GM21619 (cell line): Measurements from ENCODE around the gene ZDHHC17.

ENCODE experiments used
- ATAC-seq: cut with Tn5 transposase; IDR thresholded peaks from one replicate; pipeline ENCODE4 v1.9.1; 2021; ENCODE audit not compliant: unreplicated experiment

The ZDHHC17 gene

DNA sequence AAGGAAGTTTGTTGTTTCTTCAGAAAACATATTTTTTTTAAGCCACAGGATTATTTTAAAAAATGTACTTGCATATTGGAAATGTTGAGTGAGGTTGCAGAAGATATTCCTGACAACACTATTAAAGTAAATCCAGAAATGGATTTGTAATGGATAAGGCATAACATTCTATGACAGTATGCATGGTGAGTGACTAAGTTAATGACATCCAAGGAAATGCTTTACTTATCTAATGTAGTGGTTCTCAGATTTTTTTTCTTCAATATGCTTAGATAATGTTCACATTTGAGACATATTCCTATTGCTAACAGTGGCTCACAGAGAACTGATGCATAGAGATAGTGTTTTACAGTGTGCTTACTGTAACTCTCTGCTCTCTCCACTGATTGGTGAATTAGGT, 49.4 kb downstream of the ZDHHC17 start:
- ATAC-seq = no peak

DNA sequence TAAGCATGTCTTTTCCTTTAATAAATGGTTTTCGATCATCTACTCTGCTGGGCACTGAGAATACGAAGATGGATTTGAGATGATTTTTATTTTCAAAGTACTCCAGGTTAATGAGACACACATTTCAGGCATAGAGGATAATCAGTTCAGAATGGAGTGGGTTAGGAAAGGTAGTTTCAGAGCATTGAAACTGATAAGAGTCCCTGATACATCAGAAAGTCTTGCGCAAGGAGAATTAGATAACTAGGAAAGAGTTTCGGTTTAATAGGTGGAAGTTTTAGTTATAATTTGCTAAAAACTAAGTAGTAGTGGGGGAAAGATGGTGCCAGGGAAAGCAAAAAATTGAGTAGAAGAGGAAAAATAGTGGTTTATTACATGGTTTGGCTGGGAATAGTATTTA, 50.1 kb downstream of the ZDHHC17 start:
- ATAC-seq = no peak

DNA sequence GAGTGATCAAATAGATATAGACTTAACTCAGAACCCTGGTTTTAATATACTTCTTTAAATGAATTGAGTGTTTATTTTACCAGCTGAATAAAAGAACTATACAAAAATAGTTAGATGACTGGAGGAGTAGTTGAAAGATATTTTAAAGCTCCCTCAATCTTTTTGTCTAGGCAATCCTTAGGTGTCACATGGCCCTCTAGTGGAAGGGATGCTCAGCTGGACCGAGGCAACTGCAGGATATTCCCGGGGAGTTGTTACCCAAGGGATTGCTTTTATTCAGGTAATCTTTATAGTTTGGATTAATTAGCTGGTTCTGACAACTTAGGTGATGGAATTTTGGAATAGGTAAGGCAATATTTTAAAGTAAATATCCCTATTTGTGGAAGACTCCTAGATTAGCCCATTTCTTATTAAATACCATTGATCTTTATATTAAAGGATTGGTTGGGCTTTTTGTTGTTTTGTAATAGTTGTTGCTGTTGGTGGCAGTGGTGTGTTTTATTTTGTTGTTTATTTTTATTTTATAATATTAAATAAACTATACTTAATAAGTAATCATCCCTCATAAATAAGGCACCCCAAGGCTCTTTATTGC, 57.1 kb downstream of the ZDHHC17 start:
- no peak for ATAC-seq

DNA sequence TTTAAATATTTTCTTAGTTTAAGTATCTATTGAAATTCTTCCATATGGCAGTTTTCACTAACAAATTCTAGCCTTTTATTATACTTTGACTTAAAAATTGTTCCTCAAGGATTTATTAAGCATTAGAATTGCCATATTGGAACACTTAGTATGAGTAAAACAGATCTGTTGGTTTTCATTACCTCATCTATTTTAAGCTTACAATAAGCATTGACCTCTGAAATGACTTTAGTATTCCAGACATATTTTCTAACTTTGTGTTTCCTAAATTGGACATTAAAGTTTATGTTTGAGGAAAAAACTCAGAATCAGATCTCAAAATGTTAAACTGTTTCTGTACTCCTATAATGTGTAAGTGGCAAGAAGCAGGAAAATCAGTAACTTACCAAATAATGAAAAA, 66.5 kb downstream of the ZDHHC17 start:
- ATAC-seq = no peak

DNA sequence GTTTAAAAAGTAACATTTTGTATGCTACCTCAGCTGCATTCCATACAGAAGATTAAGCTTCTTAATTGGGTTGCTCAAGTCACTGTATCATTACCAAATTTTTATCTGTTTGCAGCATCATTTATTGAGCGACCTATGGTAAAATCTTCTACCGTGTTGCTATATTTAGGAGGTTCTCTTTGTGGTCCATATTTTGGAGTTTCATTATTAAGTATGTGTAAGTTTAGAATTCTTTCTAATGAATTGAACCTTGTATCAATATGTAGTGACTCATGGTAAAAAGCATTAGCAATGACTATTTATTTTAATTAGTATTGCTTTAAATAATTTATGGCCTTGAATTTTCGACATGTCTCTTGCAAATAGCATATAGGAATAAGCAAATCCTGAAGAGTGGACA, 72.7 kb downstream of the ZDHHC17 start:
- no peak for ATAC-seq

DNA sequence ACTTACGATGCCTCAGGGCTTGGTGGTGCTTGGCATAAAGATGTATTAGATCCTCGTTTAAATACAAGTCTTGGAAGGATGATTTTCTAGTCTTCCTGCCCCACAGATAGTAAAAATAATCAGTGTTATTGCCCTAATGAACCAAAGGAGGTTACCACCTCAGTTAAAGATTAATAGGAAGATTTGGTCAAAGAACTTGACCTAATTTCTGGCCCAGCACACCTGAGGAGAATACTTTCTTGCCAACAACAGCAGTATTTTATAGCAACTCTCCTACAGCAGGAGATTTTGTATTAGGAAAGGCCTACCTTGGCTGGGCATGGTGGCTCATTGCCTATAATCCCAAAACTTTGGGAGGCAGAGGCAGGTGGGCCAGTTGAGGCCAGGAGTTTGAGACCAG, 83.3 kb downstream of the ZDHHC17 start:
- no peak for ATAC-seq

DNA sequence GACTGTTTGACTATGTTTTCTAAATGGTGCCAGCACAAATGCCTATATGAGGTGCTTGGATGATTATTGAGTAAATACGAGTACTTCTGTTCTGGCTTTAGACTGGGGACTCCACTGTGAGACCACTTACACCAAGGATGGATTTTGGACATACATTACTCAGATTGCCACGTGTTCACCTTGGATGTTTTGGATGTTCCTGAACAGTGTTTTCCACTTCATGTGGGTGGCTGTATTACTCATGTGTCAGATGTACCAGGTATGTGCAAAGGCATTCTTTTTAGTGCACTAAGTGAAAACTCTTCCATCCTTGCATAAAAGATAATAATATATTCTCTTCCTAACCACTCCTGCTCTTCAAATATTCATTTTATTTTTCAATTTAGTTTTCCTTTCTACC, 84.2 kb downstream of the ZDHHC17 start:
- ATAC-seq = no peak

DNA sequence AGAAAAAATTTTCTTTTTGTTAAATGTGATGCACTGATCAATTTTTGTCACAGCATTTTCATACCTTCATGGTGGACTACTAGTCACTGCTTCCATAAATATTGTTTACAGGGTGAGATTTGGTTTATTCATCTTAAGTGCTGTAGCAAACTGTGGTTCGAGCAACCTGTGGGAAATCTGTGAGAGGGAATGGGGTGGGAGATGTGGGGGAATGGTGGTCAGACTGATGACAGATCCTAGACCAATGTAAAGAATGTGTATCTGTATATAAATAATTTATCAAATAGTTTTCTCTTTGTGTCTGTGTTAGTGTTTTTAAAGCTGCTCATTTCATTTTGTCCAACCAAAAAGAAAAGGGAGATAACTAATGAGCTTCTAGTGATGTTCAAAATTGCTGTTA, 88.2 kb downstream of the ZDHHC17 start:
- ATAC-seq = no peak

DNA sequence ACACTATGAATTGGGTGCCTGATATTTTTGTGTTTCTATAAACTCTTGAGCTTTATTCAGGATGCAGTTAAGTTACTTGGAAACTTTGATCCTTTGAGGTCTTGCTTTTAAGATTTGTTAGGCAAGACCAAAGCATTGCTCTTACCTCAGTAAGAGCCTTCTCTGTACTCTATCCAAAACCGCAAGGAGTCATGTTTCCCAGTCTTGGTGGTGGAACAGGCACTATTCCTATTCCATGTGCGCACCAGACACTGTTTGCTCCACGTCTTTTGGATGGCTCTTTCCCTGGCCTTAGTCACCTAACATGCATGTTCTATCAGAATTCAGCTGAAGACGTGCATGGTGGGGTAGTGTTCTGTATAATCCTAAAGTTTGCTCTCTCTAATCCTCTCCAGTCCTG, 91.4 kb downstream of the ZDHHC17 start:
- ATAC-seq = no peak

DNA sequence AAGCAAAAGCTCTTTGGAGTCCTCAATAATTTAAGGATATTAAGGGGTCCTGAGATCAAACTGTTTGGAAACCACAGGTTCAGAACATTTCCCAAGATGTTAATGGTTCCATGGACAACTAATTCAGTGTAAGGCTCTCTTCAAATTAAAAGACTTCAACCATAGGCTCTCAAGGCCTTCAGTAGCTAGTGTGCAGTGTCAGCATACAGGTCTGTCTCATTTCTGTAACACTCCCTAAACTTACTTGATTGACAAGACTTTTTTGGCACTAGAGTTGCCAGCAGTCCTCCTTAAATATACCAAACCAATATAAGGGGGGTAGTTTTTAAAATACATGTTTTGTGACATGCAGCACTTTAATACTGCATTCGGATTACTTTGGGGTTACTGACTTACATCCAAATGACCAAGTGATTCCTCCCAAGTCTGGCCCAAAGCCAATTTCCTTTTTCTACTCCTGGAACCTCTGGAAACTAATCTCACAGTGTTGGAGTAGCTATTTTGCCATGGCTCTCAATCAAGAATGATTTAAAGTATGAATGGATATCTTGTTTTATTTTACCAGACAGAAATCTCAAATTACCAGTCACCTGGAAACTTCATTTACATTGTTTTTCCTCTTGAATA, 92.2 kb downstream of the ZDHHC17 start:
- no peak for ATAC-seq

DNA sequence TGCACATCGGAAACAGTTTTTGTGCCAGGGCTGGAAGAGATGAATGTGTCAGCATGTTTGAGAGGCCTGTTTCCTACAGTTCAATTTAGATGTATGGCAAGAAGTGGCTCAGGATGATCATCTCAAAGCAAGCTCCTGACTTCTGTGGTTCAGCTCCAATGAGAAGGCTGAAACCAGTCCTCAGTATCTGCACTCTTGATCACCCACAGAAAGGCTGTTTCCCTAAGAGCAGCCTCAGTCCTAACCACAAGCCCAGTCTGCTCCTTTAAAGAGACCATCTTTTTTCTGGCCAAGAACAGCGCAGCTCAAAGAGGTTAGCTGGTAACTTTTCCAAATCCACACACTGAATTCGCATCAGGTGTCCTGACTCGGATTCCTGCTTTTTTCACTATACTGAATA, 95.7 kb downstream of the ZDHHC17 start:
- peak; percentile 46 for ATAC-seq

DNA sequence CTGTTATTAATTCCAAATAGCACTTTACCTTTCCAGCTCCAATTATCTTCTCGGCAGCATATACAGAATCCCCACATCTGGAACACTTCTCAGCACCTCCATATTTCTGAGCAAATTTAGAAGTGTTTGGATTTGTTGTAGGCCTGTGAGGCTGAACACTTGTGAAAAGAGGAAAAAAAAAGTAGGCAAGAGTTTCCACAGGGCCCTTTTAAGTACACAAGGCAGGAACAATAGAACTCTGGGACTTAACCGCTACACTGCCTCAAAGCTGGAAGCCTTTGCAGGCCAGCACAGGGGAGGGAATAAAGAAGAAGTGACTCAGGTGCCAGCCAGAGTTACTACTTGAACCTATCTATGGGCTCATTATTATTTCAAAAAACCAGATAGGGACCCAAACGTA, 96.3 kb downstream of the ZDHHC17 start:
- ATAC-seq = no peak

DNA sequence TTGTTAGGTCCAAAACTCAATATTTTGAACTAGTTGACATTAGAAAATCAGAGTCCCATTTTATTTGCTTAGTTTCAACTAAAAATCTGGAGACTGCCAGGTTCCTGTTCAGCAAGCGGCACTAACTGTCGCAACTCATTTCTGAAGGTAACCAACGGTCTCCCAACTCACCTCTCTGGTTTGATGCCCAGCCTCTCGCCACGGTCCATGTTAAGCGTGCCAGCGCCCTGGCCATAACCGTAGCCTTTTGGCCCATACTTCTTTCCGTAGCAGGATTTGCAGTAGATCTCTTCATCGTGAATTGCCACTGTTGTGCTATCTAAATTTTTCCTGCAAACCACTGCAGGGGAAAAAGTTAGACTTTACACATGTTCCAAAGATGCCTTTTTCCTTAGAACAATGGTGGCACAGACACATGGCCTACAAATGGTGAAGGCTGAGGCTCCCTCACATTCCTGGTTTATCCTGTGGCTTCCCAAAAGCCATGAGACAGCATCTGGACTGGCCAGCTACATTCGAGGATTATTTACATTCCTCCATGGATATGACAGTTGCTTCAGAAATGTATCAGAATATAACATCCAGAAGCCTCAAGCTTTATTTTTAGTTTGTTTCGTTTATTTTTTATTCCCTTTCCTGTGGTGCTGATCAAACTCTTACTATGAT, 99.2 kb downstream of the ZDHHC17 start:
- ATAC-seq = no peak

DNA sequence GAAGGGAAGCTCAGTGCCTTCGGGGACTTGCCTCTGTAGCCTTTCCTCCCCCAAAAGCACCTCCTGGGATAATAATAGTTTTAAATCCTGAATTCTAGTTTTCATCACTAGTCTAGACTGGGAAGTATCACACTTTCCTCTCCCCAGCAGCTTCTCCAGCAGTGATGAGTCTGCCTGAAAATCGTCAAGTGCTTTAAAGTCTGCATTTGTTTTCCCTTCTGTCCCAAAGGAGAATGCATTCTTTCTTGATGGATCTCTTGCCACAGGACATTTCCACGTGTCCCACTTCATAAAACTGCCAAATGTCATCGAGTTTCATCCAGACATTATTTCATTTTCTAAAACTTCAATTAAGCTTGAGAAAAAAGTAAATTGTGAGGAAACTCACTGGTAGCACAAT, 99.9 kb downstream of the ZDHHC17 start:
- no peak for ATAC-seq

DNA sequence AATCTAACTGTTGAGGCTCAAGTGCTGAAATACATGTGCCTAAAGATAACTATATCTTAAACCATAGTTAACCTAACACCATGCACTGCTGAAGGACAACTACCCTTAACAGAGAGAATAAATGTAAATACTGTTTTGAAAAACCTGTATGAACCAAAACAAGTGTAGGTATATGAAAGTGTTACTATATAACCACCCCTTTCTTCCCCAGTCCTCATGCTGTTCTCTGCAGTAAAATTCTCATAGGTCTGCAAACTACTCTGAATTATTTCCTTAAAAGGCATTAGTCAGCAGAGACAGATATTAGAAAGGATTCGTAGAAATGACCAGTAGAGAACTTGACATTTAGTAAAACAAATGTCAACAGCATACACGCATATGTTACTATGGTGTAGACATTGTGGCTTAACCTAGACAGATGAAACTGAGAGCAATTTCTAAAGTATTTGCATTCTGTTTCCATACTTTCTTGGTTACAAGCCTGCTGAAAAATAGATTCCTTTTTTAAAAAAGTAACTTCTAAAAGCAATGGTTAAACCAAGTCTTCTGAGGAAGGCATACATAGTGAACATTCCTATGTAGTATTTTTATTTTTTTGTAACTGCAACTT, 101.0 kb downstream of the ZDHHC17 start:
- ATAC-seq = peak; percentile 82

DNA sequence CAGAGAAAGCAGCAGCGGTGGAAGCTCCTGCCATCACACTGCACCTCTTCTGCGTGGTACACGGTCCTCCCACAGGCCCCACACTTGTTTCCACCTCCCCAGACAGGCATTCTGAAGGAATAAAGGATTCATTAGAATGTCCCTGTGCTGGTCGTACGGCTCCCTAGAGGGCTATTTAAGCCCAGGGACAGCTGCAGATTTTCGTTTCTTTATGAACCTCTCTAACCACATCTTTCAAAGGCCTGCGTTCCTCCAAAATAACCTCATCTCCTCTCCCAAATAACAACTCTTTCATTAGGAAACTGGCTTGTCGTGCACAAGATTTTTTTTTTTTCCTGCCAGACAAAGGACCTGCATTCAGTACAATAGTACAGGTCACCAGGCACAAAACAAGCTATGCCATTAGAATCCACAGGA, 102.2 kb downstream of the ZDHHC17 start:
- ATAC-seq = no peak

DNA sequence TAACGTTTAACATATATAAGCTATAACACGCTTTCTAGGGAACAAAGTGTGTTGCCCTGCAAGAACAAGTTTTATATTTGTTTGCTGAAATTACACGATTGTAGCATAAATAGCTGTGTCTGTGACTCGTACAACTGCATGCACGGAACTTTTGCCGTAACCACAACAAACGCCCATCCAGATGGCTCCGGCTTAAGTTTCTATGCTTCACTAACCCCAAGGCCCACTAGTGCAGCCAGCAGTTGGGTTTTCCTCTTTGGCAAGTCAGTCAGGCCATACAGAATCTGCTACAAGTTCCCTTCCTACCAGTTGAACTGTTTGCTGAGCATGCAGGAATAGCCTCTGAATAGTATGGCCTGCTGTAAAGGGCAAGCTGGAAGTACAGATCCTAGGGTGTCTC, 102.8 kb downstream of the ZDHHC17 start:
- ATAC-seq = peak; percentile 28

DNA sequence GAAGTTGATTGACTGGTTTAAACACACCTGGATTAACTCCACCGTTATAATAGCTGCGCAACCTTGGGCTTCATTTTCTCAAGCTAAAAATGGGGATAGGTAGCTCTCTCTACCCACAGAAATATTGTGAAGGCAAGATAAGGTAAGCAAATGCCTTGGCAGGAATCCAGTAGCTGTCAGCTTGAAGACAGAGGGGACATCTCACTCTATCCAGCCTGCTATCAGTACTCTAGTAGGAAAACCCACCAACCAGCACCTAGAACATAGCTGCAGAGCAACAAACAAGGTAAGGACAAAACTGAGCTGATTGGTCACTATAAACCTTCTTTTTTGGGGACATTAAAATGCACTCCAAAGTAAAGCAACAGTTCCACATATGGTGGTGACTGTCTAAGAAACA, 107.2 kb downstream of the ZDHHC17 start:
- no peak for ATAC-seq

DNA sequence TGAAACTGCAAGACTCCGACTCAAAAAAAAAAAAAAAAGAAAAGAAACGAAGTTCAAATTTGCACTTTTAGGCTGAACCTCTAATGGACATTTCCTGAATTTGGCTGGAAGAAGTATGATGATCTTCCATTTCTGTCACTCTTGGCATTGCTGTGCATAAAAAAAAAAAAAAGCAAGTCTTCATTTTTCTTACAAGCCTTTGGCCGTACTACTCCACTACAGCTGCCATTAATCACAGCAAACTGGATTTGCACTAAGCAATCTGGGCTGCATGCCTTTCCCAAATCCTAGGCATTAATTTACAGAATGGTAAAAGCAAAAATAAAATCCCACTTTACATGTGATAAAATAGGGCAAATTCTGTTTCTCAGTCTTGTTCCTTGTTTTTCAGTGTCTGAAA, 107.8 kb downstream of the ZDHHC17 start:
- ATAC-seq = no peak

DNA sequence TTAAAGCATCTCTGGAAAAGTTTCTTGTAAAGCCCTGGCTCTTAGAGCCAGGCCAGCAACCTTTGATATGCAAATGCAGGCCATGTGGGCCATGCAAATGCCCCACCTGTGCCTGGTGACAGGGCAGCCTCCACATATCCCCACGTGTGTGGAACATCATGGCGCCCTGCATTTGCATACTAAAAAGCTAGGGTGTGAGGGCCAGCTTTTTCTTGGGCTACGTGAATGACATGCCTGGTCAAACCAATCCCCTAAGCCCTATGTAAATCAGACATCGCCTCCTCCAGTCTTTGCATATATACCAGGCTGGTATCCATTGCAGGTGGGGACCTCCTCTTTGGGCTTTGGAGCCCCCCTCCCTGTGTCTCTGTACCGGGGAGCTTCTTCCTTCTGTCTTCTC, 108.5 kb downstream of the ZDHHC17 start:
- ATAC-seq = no peak

DNA sequence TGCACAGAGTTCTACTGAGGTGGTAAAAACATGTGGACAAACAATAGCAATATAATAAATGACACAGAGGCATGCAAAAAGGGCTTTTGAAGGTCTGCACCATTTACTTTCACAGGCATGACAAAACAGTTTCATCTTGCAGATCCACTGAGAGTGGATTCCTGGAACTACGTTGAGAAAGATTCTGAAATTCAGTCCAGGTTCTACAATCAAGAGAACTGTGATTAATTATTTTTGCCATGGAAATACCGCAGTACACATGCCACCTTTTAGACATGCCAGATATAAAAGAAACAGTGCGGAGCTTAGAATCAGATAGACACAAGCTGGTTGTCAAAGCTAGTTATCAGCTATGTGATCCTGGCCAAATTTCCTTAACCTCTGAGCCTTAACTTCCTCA, 110.1 kb downstream of the ZDHHC17 start:
- no peak for ATAC-seq

DNA sequence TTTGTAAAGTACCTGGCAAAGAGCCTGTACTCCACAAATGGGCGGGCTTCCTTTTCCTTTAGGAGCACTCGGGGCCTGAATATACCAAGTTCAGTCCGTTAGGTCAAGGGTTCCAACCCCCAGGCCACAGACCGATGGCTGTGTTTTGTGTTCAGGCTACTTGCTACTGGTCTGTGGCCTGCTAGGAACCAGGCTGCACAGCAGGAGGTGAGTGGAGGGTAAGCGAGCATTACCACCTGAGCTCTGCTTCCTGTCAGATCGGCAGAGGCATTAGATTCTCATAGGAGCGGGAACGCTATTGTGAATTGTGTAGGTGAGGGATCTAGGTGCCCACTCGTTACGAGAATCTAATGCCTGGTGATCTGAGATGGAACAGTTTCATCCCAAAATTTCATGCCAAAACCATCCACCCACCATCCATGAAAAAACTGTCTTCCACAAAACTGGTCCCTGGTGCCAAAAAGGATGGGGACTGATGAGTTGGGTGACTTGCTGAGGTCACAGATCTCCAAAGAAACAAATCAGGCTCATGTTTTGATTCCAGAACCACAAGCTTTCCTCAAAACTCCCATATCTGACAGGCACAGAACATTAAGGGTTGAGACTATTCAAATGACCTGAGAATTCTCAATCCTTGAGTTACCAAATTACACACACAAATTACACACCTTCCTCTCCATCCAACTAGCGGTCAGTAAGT, 110.7 kb downstream of the ZDHHC17 start:
- no peak for ATAC-seq
